ENCODE results near the gene EOLA1.

EOLA1 gene

DNA sequence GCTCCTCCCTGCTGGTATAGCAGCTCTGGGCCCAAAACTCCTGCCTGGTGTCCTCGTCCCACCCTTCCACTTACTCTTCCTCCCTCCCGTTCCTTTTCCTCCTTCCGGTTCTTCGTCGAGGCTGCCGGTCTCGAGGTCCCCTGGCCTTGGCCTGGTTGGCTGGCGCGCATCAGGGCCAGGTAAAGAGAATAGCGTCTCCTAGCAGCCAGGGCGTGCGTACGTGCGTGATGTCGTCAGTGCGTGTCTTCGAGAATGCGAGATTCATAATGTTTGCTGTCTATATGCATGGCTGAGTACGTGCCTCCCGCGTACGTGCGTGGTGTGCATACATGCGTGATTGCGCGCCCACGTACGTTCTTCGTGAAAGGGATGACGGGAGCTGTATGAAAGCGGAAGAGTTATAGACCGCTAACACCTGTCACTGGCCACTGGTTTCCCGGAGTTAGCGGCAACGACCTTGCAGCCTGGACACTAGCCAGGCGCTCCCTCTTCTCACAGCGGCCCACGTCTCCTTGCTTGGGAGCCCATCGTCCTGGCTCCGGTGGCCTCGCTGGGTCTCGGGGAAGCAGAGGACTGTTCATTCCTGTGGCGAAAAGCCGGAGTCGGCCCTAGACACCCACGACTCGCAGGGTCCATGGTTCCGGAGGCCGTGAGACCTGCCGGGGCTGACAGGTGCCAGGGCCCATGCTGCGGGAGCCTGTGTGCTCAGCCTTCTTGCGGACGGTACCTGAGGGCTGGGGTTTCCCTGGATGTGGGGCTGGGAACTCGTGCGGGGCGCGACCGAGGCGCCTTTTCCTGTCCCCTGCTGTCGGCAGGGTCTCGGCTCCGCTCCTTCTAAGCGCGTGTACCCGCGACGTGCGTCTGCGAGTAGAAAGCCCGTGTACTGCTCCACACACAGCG, at the start of gene EOLA1 (continued):
- TF ChIP-seq KLF17 (tag by site-specific recombination; IDR thresholded peaks at IDR 0.05) (0 out of 2 replicates have a peak, but pooled peaks have one; percentile 20), ZNF785 (tag by site-specific recombination; IDR thresholded peaks at IDR 0.05) (no peak), ZNF354C (tag by site-specific recombination; IDR thresholded peaks at IDR 0.05; ENCODE audit: borderline replicate concordance, low read depth) (no peak), IKZF3 (tag by site-specific recombination; IDR thresholded peaks at IDR 0.05) (peak; percentile 89), SP2 (tag by site-specific recombination; IDR thresholded peaks at IDR 0.05) (peak; percentile 79), ZNF366 (tag by site-specific recombination; conservative IDR thresholded peaks at IDR 0.05) (peak; percentile 83), KLF8 (tag by site-specific recombination; IDR thresholded peaks at IDR 0.05) (peak; percentile 15; the same call in 1 of the 2 replicates), PRDM4 (tag by site-specific recombination; IDR thresholded peaks at IDR 0.05) (peak; percentile 92), ZXDB (tag by site-specific recombination; IDR thresholded peaks at IDR 0.05) (peak; percentile 57), ZNF707 (tag by site-specific recombination; IDR thresholded peaks at IDR 0.05) (no peak), ZNF324 (tag by site-specific recombination; IDR thresholded peaks at IDR 0.05) (no peak), WT1 (tag by site-specific recombination; IDR thresholded peaks at IDR 0.05) (peak; percentile 7; the same call in 1 of the 2 replicates), SP3 (tag by site-specific recombination; IDR thresholded peaks at IDR 0.05) (peak; percentile 90; the same call in 1 of the 2 replicates), ZNF701 (tag by site-specific recombination; IDR thresholded peaks at IDR 0.05) (no peak), KLF9 (tag by site-specific recombination; IDR thresholded peaks at IDR 0.05; ENCODE audit: low read depth) (no peak), ZFHX2 (tag by site-specific recombination; conservative IDR thresholded peaks at IDR 0.05) (peak; percentile 90)
- TF ChIP-seq, protein P1, sequence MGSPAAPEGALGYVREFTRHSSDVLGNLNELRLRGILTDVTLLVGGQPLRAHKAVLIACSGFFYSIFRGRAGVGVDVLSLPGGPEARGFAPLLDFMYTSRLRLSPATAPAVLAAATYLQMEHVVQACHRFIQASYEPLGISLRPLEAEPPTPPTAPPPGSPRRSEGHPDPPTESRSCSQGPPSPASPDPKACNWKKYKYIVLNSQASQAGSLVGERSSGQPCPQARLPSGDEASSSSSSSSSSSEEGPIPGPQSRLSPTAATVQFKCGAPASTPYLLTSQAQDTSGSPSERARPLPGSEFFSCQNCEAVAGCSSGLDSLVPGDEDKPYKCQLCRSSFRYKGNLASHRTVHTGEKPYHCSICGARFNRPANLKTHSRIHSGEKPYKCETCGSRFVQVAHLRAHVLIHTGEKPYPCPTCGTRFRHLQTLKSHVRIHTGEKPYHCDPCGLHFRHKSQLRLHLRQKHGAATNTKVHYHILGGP (tag by site-specific recombination; IDR thresholded peaks at IDR 0.05): no peak

GRCh38 chrX:149491812-149492211, 49.0 kb upstream of the EOLA1 start:
- no peak overlapping the region for H3K27ac ChIP-seq (ENCODE audit: extremely low read depth, low read depth, low read length)
- no peaks in the 10 kb centered on the region for H3K4me1 ChIP-seq (ENCODE audit: control insufficient read depth, insufficient read depth, low read length)
- peak; percentile 85; the same call in 1 of the 2 replicates for TF ChIP-seq TRIM28 (IDR thresholded peaks at IDR 0.05; ENCODE audit: borderline replicate concordance, low read length)
- TF ChIP-seq ZFP37 (tag by site-specific recombination; IDR thresholded peaks at IDR 0.05): no peak
- TF ChIP-seq ZNF169 (tag by site-specific recombination; IDR thresholded peaks at IDR 0.05): no peak
- TF ChIP-seq KLF1 (tag by site-specific recombination; IDR thresholded peaks at IDR 0.05): no peak
- peak; percentile 52 for TF ChIP-seq SETDB1 (IDR thresholded peaks at IDR 0.05; ENCODE audit: insufficient read length, low read length)
- no peak overlapping the region for H3K4me3 ChIP-seq (ENCODE audit: low read depth, low read length)
- ChIA-PET POLR2A (no interaction called here), CTCF (interaction anchor here (1.0 kb wide), 1 partner anchor 12 kb away, joined by 3 read pairs; no protein-coding TSS in a partner anchor)
- peaks cover 0 to 89% of the 10 kb centered on the region in 2 experiments; a peak in 2 of 3 replicates for H3K36me3 ChIP-seq (ENCODE audit: control insufficient read depth in 2 of 2, insufficient read depth in 1 of 2, low read length in 2 of 2)
- no peaks in the 10 kb centered on the region for H3K9me3 ChIP-seq (ENCODE audit: control insufficient read depth, insufficient read depth, low read depth, low read length)

Measured in HEK293 (cell line).